ENCODE data around the gene TACR2.

Gene TACR2

DNA sequence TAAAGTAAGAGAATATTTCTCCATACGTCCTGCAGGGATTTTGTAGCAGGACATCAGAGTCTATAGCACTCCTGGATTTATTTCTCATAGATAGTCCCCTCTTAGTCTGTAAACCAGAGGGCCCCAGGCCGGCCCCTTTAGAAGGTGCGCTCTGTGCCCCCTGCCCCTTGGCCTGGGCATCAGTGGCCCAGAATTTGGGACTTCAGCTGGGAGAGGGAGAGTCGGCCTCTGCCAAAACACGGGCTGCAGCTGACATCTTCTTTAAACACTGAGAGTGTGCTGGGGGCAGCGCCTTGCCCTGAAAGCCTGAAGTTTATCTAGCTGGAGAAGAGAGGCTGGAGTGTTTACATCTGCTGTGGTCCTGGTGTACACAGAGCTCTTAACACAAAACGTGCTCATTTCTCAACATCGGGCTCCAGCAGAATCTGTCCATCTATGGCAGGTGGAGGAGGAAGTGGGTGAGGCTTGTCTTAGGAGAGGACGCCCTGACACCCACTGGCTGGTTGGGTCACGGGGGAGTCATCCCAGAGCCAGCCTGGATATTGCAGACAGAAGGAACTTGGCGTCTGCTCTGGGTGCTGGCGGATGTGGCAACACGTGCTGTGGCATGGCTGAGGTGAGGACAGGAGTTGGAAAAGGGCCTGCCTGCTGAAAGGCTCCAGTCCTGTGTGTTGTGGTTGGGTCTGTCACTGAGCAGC is 5.0 kb upstream of the TACR2 start:
- in situ Hi-C loops (cut with HindIII; ENCODE audit: low sequenced_read_pairs): loop anchor here (5.0 kb wide), 3 partner anchors 76 to 216 kb away; no protein-coding TSS in a partner anchor

- in situ Hi-C loops (cut with HindIII; ENCODE audit: low sequenced_read_pairs): loop anchor here (5.0 kb wide), 3 partner anchors 78 to 218 kb away; no protein-coding TSS in a partner anchor
These were observed 3.0 kb upstream of the TACR2 start for GRCh38 chr10:69419744-69420126.

GRCh38 chr10:69419096-69419743 is 2.5 kb upstream of the TACR2 start:
- in situ Hi-C loops (cut with HindIII; ENCODE audit: low sequenced_read_pairs): no loop called here

DNA sequence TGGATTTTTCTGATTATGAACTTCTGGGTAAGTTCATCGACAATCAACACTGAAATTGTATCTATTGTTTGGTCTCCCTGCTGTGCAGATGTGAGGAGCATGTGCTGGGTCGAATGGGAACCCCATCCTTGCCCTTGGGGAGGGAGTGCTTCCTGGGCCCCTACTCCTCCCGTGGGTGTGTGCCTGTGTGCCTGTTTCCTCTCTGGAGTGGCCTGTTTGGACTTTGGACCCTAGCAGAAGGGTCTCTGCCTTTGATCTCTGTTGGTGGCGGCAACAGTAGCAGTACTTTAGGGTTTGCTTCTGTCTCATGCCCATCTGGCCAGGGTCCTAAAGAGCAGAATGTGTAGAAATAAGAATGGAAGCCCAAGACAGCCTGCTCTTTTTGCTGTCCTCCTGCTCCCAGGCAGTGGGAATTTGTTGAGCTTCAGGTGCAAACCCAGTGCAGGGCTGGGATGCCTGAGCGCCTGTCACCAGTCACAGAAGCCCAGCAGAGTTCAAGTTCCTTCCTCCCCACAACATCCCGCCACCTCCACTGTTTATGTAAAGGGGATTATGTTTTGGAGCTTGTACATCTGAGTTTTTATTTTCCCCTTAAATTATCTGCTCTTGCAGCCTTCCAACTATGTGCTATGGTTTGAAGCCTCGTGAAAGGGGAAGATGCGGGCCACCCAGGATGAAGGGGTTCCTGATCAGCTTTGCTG is 1.5 kb upstream of the TACR2 start:
- in situ Hi-C loops (cut with HindIII; ENCODE audit: low sequenced_read_pairs): no loop called here

DNA sequence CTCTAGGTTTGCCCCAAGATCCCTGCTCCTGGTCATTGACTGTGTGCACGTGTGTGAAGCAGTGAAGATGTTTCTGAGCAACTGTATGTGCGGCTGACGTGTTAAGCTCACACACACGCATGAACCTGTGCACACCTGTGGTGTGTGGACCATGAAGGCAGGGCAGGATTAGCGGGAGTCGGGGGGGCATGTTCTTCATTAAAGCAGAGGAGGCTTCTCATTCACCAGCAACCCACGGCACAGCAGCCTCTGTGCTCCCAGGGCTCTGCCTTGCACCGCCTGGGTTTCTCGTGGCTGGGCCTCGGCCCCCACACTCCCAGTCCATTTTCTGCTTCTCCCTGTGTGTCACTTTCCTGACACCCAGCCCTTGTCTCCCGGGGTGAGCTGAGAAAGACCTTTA is 824 bp upstream of the TACR2 start:
- in situ Hi-C loops (cut with HindIII; ENCODE audit: low sequenced_read_pairs): no loop called here

- in situ Hi-C loops (cut with HindIII; ENCODE audit: low sequenced_read_pairs): no loop called here
These were observed 767 bp downstream of the TACR2 start for GRCh38 chr10:69415951-69416350.

GRCh38 chr10:69415049-69415448 is 1.7 kb downstream of the TACR2 start:
- in situ Hi-C loops (cut with HindIII; ENCODE audit: low sequenced_read_pairs): no loop called here

- in situ Hi-C loops (cut with HindIII; ENCODE audit: low sequenced_read_pairs): no loop called here
These were observed 2.4 kb downstream of the TACR2 start for GRCh38 chr10:69414036-69415018.

DNA sequence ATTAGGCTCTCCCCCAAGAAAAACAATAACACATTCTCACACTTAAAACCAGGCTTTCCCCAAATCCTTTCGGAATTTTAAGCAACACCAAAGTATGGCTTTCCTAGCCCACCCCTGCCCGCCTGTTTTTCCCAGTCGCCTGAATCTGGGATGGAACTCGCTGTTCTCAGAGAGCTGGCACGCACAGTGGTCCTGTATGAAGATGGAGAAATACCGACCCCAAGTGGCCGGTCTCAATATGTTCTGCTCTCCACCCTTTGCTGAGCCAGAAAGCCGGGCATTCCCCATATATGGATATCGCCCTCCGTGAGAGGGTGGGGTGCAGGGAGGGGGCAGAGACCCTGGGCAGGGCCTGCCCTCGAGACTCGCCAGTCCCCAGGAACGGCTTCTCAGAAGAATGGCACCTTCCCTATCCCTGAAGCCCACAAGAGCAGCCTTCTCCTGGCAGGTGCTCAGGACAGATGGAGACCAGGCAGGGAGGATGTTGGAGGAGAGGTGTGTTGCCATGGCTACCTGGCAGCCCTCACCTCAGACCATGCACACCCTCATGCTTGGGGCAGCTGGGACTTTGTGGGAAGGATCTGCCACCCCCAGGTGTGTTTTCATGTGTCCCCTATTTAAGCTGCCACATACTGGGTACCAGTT is 3.4 kb downstream of the TACR2 start:
- in situ Hi-C loops (cut with HindIII; ENCODE audit: low sequenced_read_pairs): no loop called here

- in situ Hi-C loops (cut with HindIII; ENCODE audit: low sequenced_read_pairs): no loop called here
These were observed 4.4 kb downstream of the TACR2 start for GRCh38 chr10:69412232-69412790.

DNA sequence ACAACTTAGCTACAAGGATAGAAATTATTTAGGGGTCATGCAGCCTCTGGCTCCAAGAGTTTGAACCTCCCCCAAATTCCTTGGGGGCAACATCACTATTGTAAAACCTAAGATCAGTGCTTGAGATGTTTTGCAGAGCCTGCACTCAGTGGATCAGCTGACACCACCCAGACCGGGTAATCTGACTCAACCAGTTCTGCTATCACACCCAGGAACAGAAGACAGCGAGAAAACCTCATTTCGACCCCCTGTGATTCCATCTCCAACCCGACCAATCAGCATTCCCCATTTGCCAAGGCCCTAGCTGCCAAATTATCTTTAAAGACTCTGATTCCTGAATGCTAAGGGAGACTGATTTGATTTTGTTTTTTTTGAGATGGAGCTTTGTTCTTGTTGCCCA is 5.2 kb downstream of the TACR2 start:
- in situ Hi-C loops (cut with HindIII; ENCODE audit: low sequenced_read_pairs): no loop called here

GRCh38 chr10:69410487-69410886 is 6.2 kb downstream of the TACR2 start:
- in situ Hi-C loops (cut with HindIII; ENCODE audit: low sequenced_read_pairs): no loop called here

GRCh38 chr10:69409968-69410367 is 6.8 kb downstream of the TACR2 start:
- in situ Hi-C loops (cut with HindIII; ENCODE audit: low sequenced_read_pairs): loop anchor here (10.0 kb wide), 1 partner anchor 185 kb away; the partner anchor contains the start of gene HKDC1

GRCh38 chr10:69409176-69409495 is 7.6 kb downstream of the TACR2 start:
- in situ Hi-C loops (cut with HindIII; ENCODE audit: low sequenced_read_pairs): loop anchor here (10.0 kb wide), 1 partner anchor 184 kb away; the partner anchor contains the start of gene HKDC1

DNA sequence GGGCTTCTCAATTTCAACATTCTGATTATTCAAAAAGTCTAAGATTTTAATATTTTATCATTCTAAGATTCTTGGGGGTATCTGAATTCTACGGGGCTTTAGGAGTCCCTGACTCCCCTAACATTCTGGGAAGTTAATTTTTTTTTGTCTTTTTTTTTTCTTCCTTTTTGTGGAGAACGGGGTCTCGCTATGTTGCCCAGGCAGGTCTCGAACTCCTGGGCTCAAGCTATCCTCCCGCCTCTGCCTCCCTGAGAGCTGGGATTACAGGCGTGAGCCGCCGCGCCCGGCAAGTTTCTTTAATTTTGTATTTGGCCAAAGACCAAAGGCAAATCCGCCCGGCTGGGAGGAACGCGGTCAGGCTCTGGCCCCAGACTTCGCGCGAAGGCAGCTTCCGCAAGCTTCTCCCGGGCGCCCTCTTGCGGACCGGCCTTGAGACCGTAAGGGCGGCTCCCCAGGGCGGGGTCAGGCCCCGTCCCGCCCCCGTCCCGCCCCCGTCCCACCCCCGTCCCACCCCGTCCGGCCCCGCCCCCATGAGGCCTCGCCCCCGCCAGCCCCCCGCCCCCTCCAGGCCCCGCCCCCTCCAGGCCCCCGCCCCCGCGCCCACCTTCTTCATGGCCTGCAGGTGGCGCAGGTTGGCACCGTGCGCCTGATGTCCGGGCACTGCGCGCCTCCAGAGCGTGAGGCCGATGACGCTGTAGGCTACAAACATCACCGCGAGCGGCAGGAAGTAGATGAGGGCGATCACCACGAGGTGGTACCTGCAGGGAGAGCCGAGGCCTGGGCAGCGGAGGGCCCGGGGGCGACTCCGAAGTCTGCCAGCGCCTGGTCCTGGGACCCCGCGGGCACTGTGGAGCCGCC is 8.2 kb downstream of the TACR2 start:
- in situ Hi-C loops (cut with HindIII; ENCODE audit: low sequenced_read_pairs): loop anchor here (10.0 kb wide), 1 partner anchor 184 kb away; the partner anchor contains the start of gene HKDC1

- in situ Hi-C loops (cut with HindIII; ENCODE audit: low sequenced_read_pairs): loop anchor here (10.0 kb wide), 1 partner anchor 183 kb away; the partner anchor contains the start of gene HKDC1
These were observed 9.0 kb downstream of the TACR2 start for GRCh38 chr10:69407621-69408301.

DNA sequence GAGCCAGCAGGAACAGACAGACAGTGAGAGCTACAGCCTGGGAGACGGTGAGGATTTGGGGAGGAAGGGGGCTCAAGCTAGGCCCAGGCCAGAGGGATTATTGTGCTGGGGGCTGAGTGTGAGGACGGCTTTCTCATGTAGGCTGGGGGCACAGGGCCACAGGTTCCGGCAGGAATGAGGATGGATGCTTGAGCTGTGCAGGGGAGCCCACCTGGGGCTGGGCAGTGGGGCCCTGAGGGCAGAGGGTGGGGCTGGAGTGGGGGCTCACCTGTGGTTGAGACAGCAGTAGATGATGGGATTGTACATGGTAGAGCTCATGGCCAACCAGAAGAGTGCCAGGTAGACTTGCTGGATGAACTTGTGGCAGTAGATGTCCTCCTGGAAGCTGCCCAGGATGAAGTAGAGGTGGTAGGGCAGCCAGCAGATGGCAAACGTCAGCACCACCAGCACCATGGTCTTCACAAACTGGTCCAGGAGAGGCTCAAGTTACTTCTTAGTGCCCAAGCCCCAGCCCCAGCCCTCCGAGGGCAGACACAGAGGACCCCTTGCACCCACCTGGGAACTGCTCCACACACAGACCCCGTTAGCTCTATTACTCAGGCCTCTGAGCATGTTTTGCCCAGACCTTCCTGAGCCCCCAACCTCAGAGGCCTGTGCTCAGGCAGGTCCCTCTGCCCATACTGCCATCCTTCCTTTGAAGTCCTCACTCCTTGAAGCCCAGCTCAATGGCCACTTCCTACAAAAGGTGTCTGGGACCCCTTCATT is 9.7 kb downstream of the TACR2 start:
- in situ Hi-C loops (cut with HindIII; ENCODE audit: low sequenced_read_pairs): loop anchor here (10.0 kb wide), 1 partner anchor 182 kb away; the partner anchor contains the start of gene HKDC1
